ENCODE results near the gene HCN4. TPM values are rescaled to one million over a fixed set of nuclear protein-coding genes. Genes with fewer than 3 reads are reported as not detected.

HCN4 gene
- total RNA-seq, 1 donor from 2014 or later: 3.8 TPM

DNA sequence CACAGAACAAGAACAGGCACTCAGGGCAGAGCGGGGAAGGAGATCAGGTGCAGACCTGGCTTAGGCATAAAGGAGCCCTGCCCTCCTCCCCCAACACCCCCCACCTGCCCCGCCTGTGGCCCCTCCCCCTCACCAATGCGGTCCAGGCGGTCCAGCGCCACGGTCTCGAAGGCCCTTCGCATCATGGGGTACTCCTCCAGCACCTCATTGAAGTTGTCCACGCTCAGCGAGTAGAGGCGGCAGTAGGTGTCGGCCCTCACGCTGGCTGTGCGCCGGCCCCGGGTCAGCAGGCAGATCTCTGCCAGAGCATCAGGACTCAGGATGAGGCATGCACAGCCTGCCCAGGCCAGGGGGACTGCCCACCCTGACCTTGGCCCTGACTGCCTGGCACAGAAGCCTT lies 44.8 kb downstream of the HCN4 start:
- H3K27ac Mint-ChIP-seq: no peak overlapping the region

DNA sequence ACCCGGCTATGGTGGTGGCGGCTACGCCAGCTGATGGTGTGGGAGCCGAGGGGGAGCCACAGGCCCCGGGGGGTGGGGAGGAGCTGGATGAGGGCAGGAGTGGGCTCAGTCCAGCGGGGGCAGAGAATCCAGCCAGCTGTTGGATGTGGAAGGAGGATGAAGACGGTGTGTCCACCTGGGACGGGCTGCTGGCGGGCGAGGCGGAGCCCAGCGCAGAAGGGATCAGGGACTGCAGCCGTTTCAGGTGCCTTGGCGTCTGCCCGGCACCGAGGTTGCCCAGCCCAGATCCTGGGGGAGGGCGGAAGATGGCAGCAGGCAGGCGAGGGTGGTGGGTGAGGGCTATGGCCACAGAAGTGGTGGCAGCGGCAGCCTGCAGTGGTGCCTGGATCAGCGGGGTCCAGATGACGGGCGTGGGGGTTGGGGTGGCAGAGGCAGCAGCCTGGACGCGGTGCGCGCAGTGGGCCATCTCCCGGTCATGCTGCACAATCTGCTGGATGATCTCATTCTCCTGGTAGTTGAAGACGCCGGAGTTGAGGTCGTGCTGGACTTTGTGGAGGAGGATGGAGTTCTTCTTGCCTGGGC lies 45.3 kb downstream of the HCN4 start:
- Mint-ChIP-seq H3K4me1 (ENCODE audit: unreplicated experiment) (peaks cover 5% of the 10 kb centered on the region), H3K27ac (no peak overlapping the region), H3K4me3 (no peak overlapping the region), H3K27me3 (peaks cover 7% of the 10 kb centered on the region), H3K9me3 (no peaks in the 10 kb centered on the region), H3K36me3 (no peaks in the 10 kb centered on the region)
- no peak for DNase-seq (ENCODE audit: extremely low spot score, unreplicated experiment)
- TF ChIP-seq, protein P1, sequence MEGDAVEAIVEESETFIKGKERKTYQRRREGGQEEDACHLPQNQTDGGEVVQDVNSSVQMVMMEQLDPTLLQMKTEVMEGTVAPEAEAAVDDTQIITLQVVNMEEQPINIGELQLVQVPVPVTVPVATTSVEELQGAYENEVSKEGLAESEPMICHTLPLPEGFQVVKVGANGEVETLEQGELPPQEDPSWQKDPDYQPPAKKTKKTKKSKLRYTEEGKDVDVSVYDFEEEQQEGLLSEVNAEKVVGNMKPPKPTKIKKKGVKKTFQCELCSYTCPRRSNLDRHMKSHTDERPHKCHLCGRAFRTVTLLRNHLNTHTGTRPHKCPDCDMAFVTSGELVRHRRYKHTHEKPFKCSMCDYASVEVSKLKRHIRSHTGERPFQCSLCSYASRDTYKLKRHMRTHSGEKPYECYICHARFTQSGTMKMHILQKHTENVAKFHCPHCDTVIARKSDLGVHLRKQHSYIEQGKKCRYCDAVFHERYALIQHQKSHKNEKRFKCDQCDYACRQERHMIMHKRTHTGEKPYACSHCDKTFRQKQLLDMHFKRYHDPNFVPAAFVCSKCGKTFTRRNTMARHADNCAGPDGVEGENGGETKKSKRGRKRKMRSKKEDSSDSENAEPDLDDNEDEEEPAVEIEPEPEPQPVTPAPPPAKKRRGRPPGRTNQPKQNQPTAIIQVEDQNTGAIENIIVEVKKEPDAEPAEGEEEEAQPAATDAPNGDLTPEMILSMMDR (conservative IDR thresholded peaks at IDR 0.05): no peak

More for the DNA sequence above, 44.8 kb downstream of the HCN4 start:
- Mint-ChIP-seq H3K9me3 (no peaks in the 10 kb centered on the region), H3K4me3 (no peak overlapping the region), H3K36me3 (no peaks in the 10 kb centered on the region), H3K27me3 (peaks cover 7% of the 10 kb centered on the region), H3K4me1 (ENCODE audit: unreplicated experiment) (peaks cover 5% of the 10 kb centered on the region)
- TF ChIP-seq, protein P1 (conservative IDR thresholded peaks at IDR 0.05): no peak
- DNase-seq (ENCODE audit: extremely low spot score, unreplicated experiment): no peak

DNA sequence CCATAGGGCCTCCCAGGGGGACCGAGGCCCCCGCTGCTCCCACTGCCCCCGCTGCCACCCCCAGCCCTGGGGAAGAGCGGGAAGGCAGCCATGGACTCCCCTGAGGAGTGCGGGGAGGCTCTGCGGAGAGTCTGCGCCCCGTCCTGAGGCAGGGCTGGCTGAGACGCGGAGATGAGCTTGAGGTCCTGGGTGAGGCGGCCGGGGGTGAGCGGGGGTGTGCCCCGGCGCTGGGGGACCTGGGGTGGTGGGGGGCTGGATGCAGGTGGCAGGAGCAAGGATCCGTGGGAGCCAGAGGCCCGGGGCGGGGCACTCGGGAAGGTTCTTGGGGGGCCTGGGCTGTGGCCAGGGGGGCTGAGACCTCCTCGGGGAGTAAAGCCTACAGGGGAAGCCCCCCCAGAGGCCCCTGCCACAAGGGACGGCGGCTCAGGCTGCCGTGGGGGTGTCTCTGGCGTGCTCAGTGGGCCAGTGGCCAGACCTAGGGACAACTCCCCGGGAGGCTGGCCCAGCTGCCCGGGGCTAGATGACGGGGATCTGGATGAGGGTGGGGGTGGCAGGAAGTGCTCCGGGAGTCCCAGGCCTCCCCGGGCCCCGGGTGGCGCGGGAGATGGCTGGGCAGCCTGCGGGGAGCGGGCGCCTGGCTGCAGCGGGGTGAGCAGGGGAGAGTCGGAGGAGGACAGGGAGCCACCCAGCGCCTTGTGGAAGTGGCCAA lies 45.9 kb downstream of the HCN4 start:
- H3K36me3 Mint-ChIP-seq: no peaks in the 10 kb centered on the region
- TF ChIP-seq, protein P1 (conservative IDR thresholded peaks at IDR 0.05): no peak
- no peak overlapping the region for H3K27ac Mint-ChIP-seq
- peaks cover 11% of the 10 kb centered on the region for H3K27me3 Mint-ChIP-seq
- no peaks in the 10 kb centered on the region for H3K9me3 Mint-ChIP-seq
- no peak for DNase-seq (ENCODE audit: extremely low spot score, unreplicated experiment)
- no peak overlapping the region for H3K4me3 Mint-ChIP-seq
- H3K4me1 Mint-ChIP-seq (ENCODE audit: unreplicated experiment): peaks cover 5% of the 10 kb centered on the region

DNA sequence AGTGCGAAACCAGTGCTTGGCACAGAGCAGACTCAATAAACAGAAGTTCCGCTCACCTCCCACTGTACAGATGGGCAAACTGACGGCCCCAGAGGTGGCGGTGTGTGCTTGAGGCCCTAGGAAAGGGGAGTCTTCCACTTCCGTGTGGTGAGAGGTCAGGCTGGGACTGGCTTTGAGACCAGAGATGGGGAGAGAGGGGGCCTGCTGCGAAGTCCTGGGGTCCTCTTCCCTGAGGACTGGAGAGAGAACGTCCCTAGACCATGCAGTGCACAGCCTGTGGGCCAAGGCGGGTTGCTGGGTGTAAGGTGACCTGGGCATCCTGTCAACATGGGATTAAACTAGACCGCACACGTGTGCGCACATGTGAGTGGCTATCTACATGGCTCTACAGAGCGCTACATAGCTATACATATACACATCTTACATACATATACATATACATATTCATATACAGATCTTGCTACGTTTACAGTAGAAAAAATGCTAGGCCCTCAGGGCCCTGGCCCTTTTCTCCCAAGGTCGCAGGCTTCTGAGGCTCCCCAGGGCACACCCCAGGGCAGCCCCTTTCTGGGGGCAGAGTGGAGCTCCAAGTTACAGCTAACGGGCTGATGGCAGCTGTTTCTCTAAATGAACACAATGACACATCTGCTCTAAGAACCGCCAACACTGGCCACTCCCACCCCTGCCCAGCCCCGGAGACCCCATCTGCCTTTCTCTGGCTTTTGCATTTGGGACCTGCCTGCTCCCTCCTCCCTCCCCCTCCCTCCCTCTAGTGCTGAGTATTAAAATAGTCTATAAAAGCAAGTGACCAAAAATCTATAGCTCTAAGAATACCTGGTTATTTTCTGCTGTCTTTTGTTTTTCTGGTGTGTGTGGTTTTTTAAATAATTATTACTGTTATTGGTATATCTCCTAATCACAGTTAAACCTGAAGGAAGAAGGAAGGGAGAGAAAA lies 47.0 kb downstream of the HCN4 start:
- no peaks in the 10 kb centered on the region for H3K36me3 Mint-ChIP-seq
- no peak overlapping the region for H3K4me3 Mint-ChIP-seq
- no peak overlapping the region for H3K27ac Mint-ChIP-seq
- H3K4me1 Mint-ChIP-seq (ENCODE audit: unreplicated experiment): peaks cover 5% of the 10 kb centered on the region
- TF ChIP-seq, protein P1 (conservative IDR thresholded peaks at IDR 0.05): no peak
- H3K27me3 Mint-ChIP-seq: peaks cover 13% of the 10 kb centered on the region
- no peak for DNase-seq (ENCODE audit: extremely low spot score, unreplicated experiment)
- no peaks in the 10 kb centered on the region for H3K9me3 Mint-ChIP-seq

DNA sequence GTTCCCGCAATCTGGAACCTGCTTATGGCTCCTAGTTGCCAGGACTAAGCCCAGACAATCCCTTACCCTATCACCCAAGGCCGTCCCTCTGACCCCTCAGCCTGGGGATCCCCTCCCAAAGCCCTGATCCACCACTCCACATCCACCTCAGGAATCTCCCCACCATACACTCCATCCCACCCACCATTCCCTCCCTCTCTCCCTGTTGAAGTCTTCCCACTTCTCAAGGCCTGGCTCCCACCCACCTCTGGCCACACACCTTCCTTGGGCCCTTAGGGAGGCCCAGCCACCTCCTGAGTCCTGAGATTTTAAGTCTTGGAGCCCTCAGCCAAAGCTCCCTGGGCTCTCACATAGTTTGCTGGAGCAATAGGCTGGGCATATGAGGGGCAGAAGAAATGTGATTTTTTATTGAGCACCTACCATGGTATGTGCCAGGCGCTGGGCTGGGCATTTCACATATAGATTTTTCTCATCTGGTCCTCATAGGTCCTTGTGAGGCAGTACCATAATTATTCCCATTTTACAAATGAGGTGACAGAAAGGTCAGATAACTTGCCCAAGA lies 48.1 kb downstream of the HCN4 start:
- no peak overlapping the region for H3K27ac Mint-ChIP-seq

More for the DNA sequence above, 48.1 kb downstream of the HCN4 start:
- DNase-seq (ENCODE audit: extremely low spot score, unreplicated experiment): no peak
- H3K36me3 Mint-ChIP-seq: no peaks in the 10 kb centered on the region
- peaks cover 13% of the 10 kb centered on the region for H3K27me3 Mint-ChIP-seq
- H3K4me3 Mint-ChIP-seq: no peak overlapping the region
- no peaks in the 10 kb centered on the region for H3K9me3 Mint-ChIP-seq
- H3K4me1 Mint-ChIP-seq (ENCODE audit: unreplicated experiment): peaks cover 5% of the 10 kb centered on the region
- TF ChIP-seq, protein P1 (conservative IDR thresholded peaks at IDR 0.05): no peak
